Measurements from ENCODE around the gene PTGES3L. TPM values are rescaled to one million over a fixed set of nuclear protein-coding genes. Genes with fewer than 3 reads are reported as not detected.
"Not testable (repeated sequence)": the region's sequence is repeated elsewhere in the genome, so short reads cannot be mapped to it uniquely, and the experiment has no call there.

PTGES3L gene
- total RNA-seq, 1 donor from 2014 or later = 0.13 TPM

GRCh38 chr17:42920922-42921321, 59.0 kb downstream of the PTGES3L start:
- peak; percentile 21 to 88 for DNase-seq (ENCODE audit: low read depth in 2 of 2)

- no peak for DNase-seq (ENCODE audit: low read depth in 2 of 2)
Measured at GRCh38 chr17:42920106-42920900, 59.6 kb downstream of the PTGES3L start.

GRCh38 chr17:42919522-42920077, 60.3 kb downstream of the PTGES3L start:
- not testable (repeated sequence) for DNase-seq (ENCODE audit: low read depth in 2 of 2)

- DNase-seq (ENCODE audit: low read depth in 2 of 2) = no peak
Measured at GRCh38 chr17:42918902-42919521, 60.9 kb downstream of the PTGES3L start.

Other genes with a start within 250 kb of the PTGES3L start
- 9.8 and 11.3 TPM in 2 replicates for gene EZH1, start 235.0 kb downstream of the PTGES3L start, total RNA-seq
- 6.0 and 25.9 TPM in 2 replicates for gene RAMP2, start 218.9 kb downstream of the PTGES3L start, total RNA-seq
- 39.2 and 48.3 TPM in 2 replicates for gene VPS25, start 206.6 kb downstream of the PTGES3L start, total RNA-seq
- gene WNK4, start 199.5 kb downstream of the PTGES3L start, total RNA-seq = 2.1 and 2.4 TPM in 2 replicates
- 60.1 and 67.0 TPM in 2 replicates for gene COA3, start 181.4 kb downstream of the PTGES3L start, total RNA-seq
- not detected in 2 replicates for gene CNTD1, start 181.2 kb downstream of the PTGES3L start, total RNA-seq
- 121 and 128 TPM in 2 replicates for gene BECN1, start 155.8 kb downstream of the PTGES3L start, total RNA-seq
- gene PSME3, start 146.7 kb downstream of the PTGES3L start, total RNA-seq = 58.9 and 60.8 TPM in 2 replicates
- 0.25 and 0.26 TPM in 2 replicates for gene AOC2, start 135.5 kb downstream of the PTGES3L start, total RNA-seq
- 0.26 and 0.89 TPM in 2 replicates for gene AOC3, start 128.9 kb downstream of the PTGES3L start, total RNA-seq
- gene G6PC1, start 79.3 kb downstream of the PTGES3L start, total RNA-seq = not detected in 2 replicates
- gene AARSD1, start 15.6 kb downstream of the PTGES3L start, total RNA-seq = 13.1 and 14.7 TPM in 2 replicates
- gene RUNDC1, start 485 bp upstream of the PTGES3L start, total RNA-seq = 6.2 and 10.1 TPM in 2 replicates
- gene RPL27, start 18.3 kb upstream of the PTGES3L start, total RNA-seq = 840 and 910 TPM in 2 replicates
- 6.2 and 12.0 TPM in 2 replicates for gene IFI35, start 26.7 kb upstream of the PTGES3L start, total RNA-seq
- 148 and 225 TPM in 2 replicates for gene VAT1, start 42.3 kb upstream of the PTGES3L start, total RNA-seq
- 0.13 and 0.25 TPM in 2 replicates for gene RND2, start 45.2 kb upstream of the PTGES3L start, total RNA-seq
- 7.7 and 15.8 TPM in 2 replicates for gene BRCA1, start 145.3 kb upstream of the PTGES3L start, total RNA-seq
- gene NBR1, start 191.1 kb upstream of the PTGES3L start, total RNA-seq = 72.5 and 93.4 TPM in 2 replicates
- 1.2 and 1.9 TPM in 2 replicates for gene TMEM106A, start 231.8 kb upstream of the PTGES3L start, total RNA-seq
- not detected in 2 replicates for gene CCDC200, start 248.5 kb upstream of the PTGES3L start, total RNA-seq

Measured in dermis microvascular lymphatic vessel endothelial cell (primary cell).